GM12878 (cell line): ENCODE measurements around the gene DNAAF5. TPM values are rescaled to one million over a fixed set of nuclear protein-coding genes. Genes with fewer than 3 reads are reported as not detected.

ENCODE experiments used
- ATAC-seq: fragments of 200-7000 bp; cut with Tn5 transposase; 3 replicates; pipeline ENCODE4 v1.9.1; 2020; ENCODE audit warnings: mild to moderate bottlenecking, moderate library complexity
- BruUV-seq: library from RNA; stranded (reverse); fragments of 400-500 nt; replicated peaks from 2 replicates; lab custom pipeline; 2021; lab: Mats Ljungman, UMichigan
- CTCF ChIA-PET: fragments of 300-600 bp; sonication (Branson Sonifier 250); formaldehyde crosslinking; extraction: SDS; loops from one replicate; lab custom pipeline; 2021; ENCODE audit warnings: inconsistent platforms; lab: Yijun Ruan, JAX
- POLR2A ChIA-PET: fragments of 350-600 bp; formaldehyde crosslinking; extraction: SDS; loops from one replicate; lab custom pipeline; 2021; ENCODE audit warnings: inconsistent platforms; lab: Charles Lee
- RAD21 ChIA-PET: fragments of 300-600 bp; sonication (Branson Sonifier 250); formaldehyde crosslinking; loops from one replicate; lab custom pipeline; 2023; ENCODE audit warnings: antibody characterized with exemption; ENCODE audit not compliant: unreplicated experiment; lab: Charles Lee
- SMC1A ChIA-PET: fragments of 300-600 bp; sonication (Branson Sonifier 250); formaldehyde crosslinking; loops from one replicate; lab custom pipeline; 2023; ENCODE audit not compliant: unreplicated experiment, uncharacterized antibody; lab: Charles Lee
- DNase-seq: peaks from one replicate; pipeline ENCODE4 v3.0.0-alpha.2; 2011; ENCODE audit warnings: low read depth, low spot score
- FAIRE-seq: peaks from 3 replicates; lab custom pipeline; 2011; peaks lifted over from hg19 to GRCh38; lab: Jason Lieb, UNC
- H2AFZ ChIP-seq: 2 replicates; pipeline ENCODE4 v1.6.0; 2011; ENCODE audit warnings: low read depth, low read length, control low read depth; ENCODE audit not compliant: control insufficient read depth
- H3K27ac ChIP-seq: 2 replicates; pipeline ENCODE4 v1.5.1; 2011; ENCODE audit warnings: control low read depth; ENCODE audit not compliant: control insufficient read depth, insufficient read depth
- H3K27me3 ChIP-seq, 2 experiments: replicated peaks in 1 of 2; 2 replicates each; pipeline versions ENCODE4 v1.6.0 to v1.6.1; 2011; ENCODE audit warnings: low read length in 1 of 2; ENCODE audit not compliant: control insufficient read depth in 2 of 2, insufficient read depth in 2 of 2
- H3K36me3 ChIP-seq, 2 experiments: 2 replicates each; pipeline ENCODE4 v1.5.1; 2011; ENCODE audit warnings: low read length in 1 of 2; ENCODE audit not compliant: control insufficient read depth in 2 of 2, insufficient read depth in 2 of 2
- H3K4me1 ChIP-seq: 2 replicates; pipeline ENCODE4 v1.6.1; 2011; ENCODE audit warnings: mild to moderate bottlenecking, low read length, moderate library complexity, mixed read lengths; ENCODE audit not compliant: control insufficient read depth, insufficient read depth
- H3K4me2 ChIP-seq: 2 replicates; pipeline ENCODE4 v1.6.0; 2011; ENCODE audit warnings: control low read depth; ENCODE audit not compliant: control insufficient read depth, insufficient read depth
- H3K4me3 ChIP-seq: fragments of 200-600 bp; sonication (generic); 2 replicates; pipeline ENCODE4 v1.5.1; 2016
- H3K79me2 ChIP-seq: 2 replicates; pipeline ENCODE4 v1.6.0; 2011; ENCODE audit warnings: low read length; ENCODE audit not compliant: control insufficient read depth, insufficient read depth
- H3K9ac ChIP-seq: 2 replicates; pipeline ENCODE4 v1.8.0; 2011; ENCODE audit warnings: low read length, control low read depth, mixed read lengths; ENCODE audit not compliant: control insufficient read depth, insufficient read depth
- H3K9me3 ChIP-seq: replicated peaks from 3 replicates; pipeline ENCODE4 v1.5.1; 2011; ENCODE audit warnings: mild to moderate bottlenecking, low read length; ENCODE audit not compliant: control insufficient read depth, insufficient read depth
- H4K20me1 ChIP-seq: 2 replicates; pipeline ENCODE4 v1.6.0; 2011; ENCODE audit not compliant: control insufficient read depth, insufficient read depth
- ATF7 ChIP-seq: fragments of 450-650 bp; IDR thresholded peaks from 2 replicates; pipeline ENCODE4 v1.6.1; 2016; ENCODE audit warnings: low read depth, mild to moderate bottlenecking
- BCL11A ChIP-seq: IDR thresholded peaks from 2 replicates; pipeline ENCODE4 v1.6.1; 2011; ENCODE audit warnings: low read depth, low read length
- BHLHE40 ChIP-seq, 2 experiments: fragments of 450-650 bp in 1 of 2; IDR thresholded peaks; 2 replicates each; pipeline ENCODE4 v1.6.1; 2011 to 2017; ENCODE audit warnings: low read depth in 2 of 2, borderline replicate concordance in 1 of 2, improper control_type of control experiment in 1 of 2, low read length in 1 of 2, mild to moderate bottlenecking in 1 of 2
- BMI1 ChIP-seq: fragments of 450-650 bp; IDR thresholded peaks from 2 replicates; pipeline ENCODE4 v1.6.1; 2016; ENCODE audit warnings: mild to moderate bottlenecking, moderate library complexity, borderline replicate concordance
- CBX3 ChIP-seq: fragments of 200-600 bp; sonication (generic); IDR thresholded peaks from 2 replicates; pipeline ENCODE4 v1.6.1; 2016; ENCODE audit warnings: low read depth, borderline replicate concordance
- CEBPB ChIP-seq, 2 experiments: fragments of 150-350 bp in 1 of 2; IDR thresholded peaks; 2 replicates each; pipeline ENCODE4 v1.6.1; 2012 to 2014; ENCODE audit warnings: low read depth in 2 of 2, low read length in 2 of 2, borderline replicate concordance in 1 of 2, inconsistent platforms in 1 of 2
- EP300 ChIP-seq, 2 experiments: fragments of 150-350 bp in 1 of 2; IDR thresholded peaks; 2 replicates each; pipeline ENCODE4 v1.6.1; 2011 to 2012; ENCODE audit warnings: low read depth in 2 of 2, low read length in 2 of 2, borderline replicate concordance in 1 of 2, improper control_type of control experiment in 1 of 2, inconsistent platforms in 1 of 2; ENCODE audit not compliant: control insufficient read depth in 1 of 2
- IKZF2 ChIP-seq, 2 experiments: fragments of 450-650 bp; IDR thresholded peaks; 2 replicates each; pipeline ENCODE4 v1.6.1; 2017; ENCODE audit warnings: mild to moderate bottlenecking in 2 of 2, moderate library complexity in 2 of 2
- JUNB ChIP-seq: IDR thresholded peaks from 2 replicates; pipeline ENCODE4 v1.6.1; 2016; ENCODE audit warnings: antibody characterized with exemption, mild to moderate bottlenecking
- MTA2 ChIP-seq: fragments of 450-650 bp; IDR thresholded peaks from 2 replicates; pipeline ENCODE4 v1.6.1; 2016; ENCODE audit warnings: low read depth, mild to moderate bottlenecking, moderate library complexity
- MXI1 ChIP-seq: fragments of 150-350 bp; IDR thresholded peaks from 2 replicates; pipeline ENCODE4 v1.6.1; 2011; ENCODE audit warnings: low read depth, mild to moderate bottlenecking, inconsistent platforms, low read length, improper control_type of control experiment
- PAX8 ChIP-seq: fragments of 450-650 bp; IDR thresholded peaks from 2 replicates; pipeline ENCODE4 v1.6.1; 2017; ENCODE audit warnings: mild to moderate bottlenecking, moderate library complexity
- RELA ChIP-seq: fragments of 450-650 bp; IDR thresholded peaks from 2 replicates; pipeline ENCODE4 v1.8.0; 2014; ENCODE audit warnings: borderline replicate concordance; ENCODE audit not compliant: partially characterized antibody
- RUNX3 ChIP-seq: IDR thresholded peaks from 2 replicates; pipeline ENCODE4 v1.6.1; 2012; ENCODE audit warnings: low read length, inconsistent platforms
- SUZ12 ChIP-seq: fragments of 200-600 bp; sonication (generic); IDR thresholded peaks from one replicate; pipeline ENCODE4 v1.6.1; 2018; ENCODE audit warnings: antibody characterized with exemption, mild to moderate bottlenecking; ENCODE audit not compliant: unreplicated experiment
- TCF7 ChIP-seq: IDR thresholded peaks from 2 replicates; pipeline ENCODE4 v1.6.1; 2014; ENCODE audit warnings: antibody characterized with exemption, borderline replicate concordance
- YY1 ChIP-seq: IDR thresholded peaks from 2 replicates; pipeline ENCODE4 v1.6.1; 2011; ENCODE audit warnings: low read depth, mild to moderate bottlenecking, low read length
- ZNF24 ChIP-seq: fragments of 450-650 bp; IDR thresholded peaks from 2 replicates; pipeline ENCODE4 v1.6.1; 2017; ENCODE audit warnings: antibody characterized with exemption, mild to moderate bottlenecking
- ZNF274 ChIP-seq: IDR thresholded peaks from one replicate; pipeline ENCODE4 v1.8.0; 2011; ENCODE audit not compliant: insufficient read length, insufficient read depth
- ZNF384 ChIP-seq: IDR thresholded peaks from 2 replicates; pipeline ENCODE4 v1.6.1; 2012; ENCODE audit warnings: low read depth, mild to moderate bottlenecking, low read length, improper control_type of control experiment, borderline replicate concordance
- ZSCAN29 ChIP-seq: fragments of 450-650 bp; IDR thresholded peaks from 2 replicates; pipeline ENCODE4 v1.6.1; 2017; ENCODE audit warnings: mild to moderate bottlenecking, moderate library complexity
- WGBS: methylation state at CpG from one replicate; pipeline ENCODE4 v1.1.6; 2016; ENCODE audit warnings: low lambda C conversion rate; ENCODE audit not compliant: insufficient replicate concordance, insufficient coverage; ENCODE audit errors: missing lambda C conversion rate; 5-methylcytosine and 5-hydroxymethylcytosine counted together
- in situ Hi-C: fragments of 300-500 bp; cut with MboI; formaldehyde crosslinking; loops from 9 replicates; pipeline ENCODE4 v1.14.3; 2018; ENCODE audit warnings: mixed read lengths
- intact Hi-C: fragments of 100-400 bp; cut with micrococcal nuclease; formaldehyde crosslinking; loops from one replicate; pipeline ENCODE4 v1.14.2; 2022; ENCODE audit not compliant: unreplicated experiment
- polyA plus RNA-seq, 11 experiments: library from polyadenylated mRNA; depleted of rRNA in 4 of 11; unstranded in 6 of 11; stranded (reverse) in 5 of 11; fragments of >200 nt; fragmentation: Nextera tagmentation in 4 of 11; fragmentation: Illumina TruSeq in 1 of 11; extraction: Ambion mirVana in 4 of 11; extraction: Trizol in 1 of 11; gene quantifications; 1 replicate in 1 of 11; 2 replicates in 10 of 11; pipeline versions ENCODE4 v1.2.1 to v1.2.3, GENCODE V29; 2011 to 2016; ENCODE audit warnings: inconsistent platforms in 2 of 11, missing spikeins in 2 of 11, low read depth in 1 of 11
- total RNA-seq, 4 experiments: library from RNA; depleted of rRNA in 3 of 4; stranded (reverse); fragments of >200 nt in 3 of 4; fragmentation: Illumina TruSeq in 1 of 4; extraction: Trizol in 1 of 4; gene quantifications; 2 replicates each; pipeline versions ENCODE4 v1.2.1 to v1.2.3, GENCODE V29; 2013 to 2021
- TF ChIP-seq, protein P1 (sequence below): IDR thresholded peaks from 2 replicates; pipeline ENCODE4 v1.6.1; 2012; ENCODE audit warnings: low read depth, low read length, improper control_type of control experiment
- TF ChIP-seq, protein P2 (sequence below): fragments of 450-650 bp; IDR thresholded peaks from 2 replicates; pipeline ENCODE4 v1.6.1; 2016; ENCODE audit warnings: mild to moderate bottlenecking
- TF ChIP-seq, protein P3 (sequence below): IDR thresholded peaks from 2 replicates; pipeline ENCODE4 v1.6.1; 2011; ENCODE audit warnings: low read depth, low read length, improper control_type of control experiment, borderline replicate concordance

DNAAF5 gene
- total and polyA plus RNA-seq, 10 of the 15 experiments (the other 5 are each of a cell fraction or from before 2014, with no cell fraction given): 1.8 to 38.3 (median 9.2) TPM

DNA sequence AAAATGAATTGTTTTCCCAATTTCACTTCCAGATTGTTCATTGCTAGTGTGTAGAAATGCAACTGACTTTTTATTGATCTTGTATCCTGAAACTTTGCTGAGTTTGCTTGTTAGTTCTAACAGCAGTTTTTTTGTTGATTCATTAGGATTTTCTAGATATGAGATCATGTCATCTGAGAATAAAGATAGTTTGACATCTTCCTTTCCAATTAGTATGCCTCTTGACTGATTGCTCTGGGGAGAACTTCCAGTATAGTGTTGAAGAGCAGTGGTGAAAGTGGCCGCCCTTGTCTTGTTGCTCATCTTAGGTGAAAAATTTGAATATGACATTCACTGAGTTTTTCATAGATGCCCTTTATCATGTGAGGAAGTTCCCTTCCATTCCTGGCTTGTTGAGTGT, 93.8 kb downstream of the DNAAF5 start:
- Histone ChIP-seq H2AFZ (no peak overlapping the region), H3K36me3 (peaks cover 0 to 2% of the 10 kb centered on the region in 2 experiments; a peak in 3 of 4 replicates), H3K4me1 (peaks cover 12% of the 10 kb centered on the region), H3K9ac (no peak overlapping the region), H3K27me3 (no peaks in the 10 kb centered on the region), H3K4me2 (peak overlapping the region; percentile 21; the same call in 1 of the 2 replicates), H3K27ac (no peak overlapping the region), H3K9me3 (no peaks in the 10 kb centered on the region), H3K79me2 (peaks cover 70% of the 10 kb centered on the region), H4K20me1 (no peaks in the 10 kb centered on the region), H3K4me3 (peak overlapping the region; percentile 22; the same call in 1 of the 2 replicates)
- peak; percentile 13; the same call in 2 of the 3 replicates for ATAC-seq
- no peak for DNase-seq
- BruUV-seq: no TSS peak
- in situ Hi-C loops (no loop called here), intact Hi-C loops (no loop called here)
- SMC1A ChIA-PET: no interaction called here
- RAD21 ChIA-PET: no interaction called here
- CTCF ChIA-PET: interaction anchor here (1.0 kb wide), 1 partner anchor 11 kb away, joined by 3 read pairs; the partner anchor contains the start of gene SUN1
- WGBS: 0% methylated on average over 1 of the region's 1 CpG
- FAIRE-seq: no peak
- POLR2A ChIA-PET: interaction anchor here (5.0 kb wide), 1 partner anchor 10 kb away, joined by 34 read pairs; the partner anchor contains the start of gene SUN1
- no peak for TF ChIP-seq SUZ12
- no peak for TF ChIP-seq EP300 (IDR thresholded peaks at IDR 0.05; ENCODE audit: borderline replicate concordance in 1 of 2, control insufficient read depth in 1 of 2, low read depth in 2 of 2, low read length in 2 of 2)
- TF ChIP-seq CBX3: no peak
- peak; percentile 71 for TF ChIP-seq MTA2
- no peak for TF ChIP-seq RELA
- TF ChIP-seq, protein P1, sequence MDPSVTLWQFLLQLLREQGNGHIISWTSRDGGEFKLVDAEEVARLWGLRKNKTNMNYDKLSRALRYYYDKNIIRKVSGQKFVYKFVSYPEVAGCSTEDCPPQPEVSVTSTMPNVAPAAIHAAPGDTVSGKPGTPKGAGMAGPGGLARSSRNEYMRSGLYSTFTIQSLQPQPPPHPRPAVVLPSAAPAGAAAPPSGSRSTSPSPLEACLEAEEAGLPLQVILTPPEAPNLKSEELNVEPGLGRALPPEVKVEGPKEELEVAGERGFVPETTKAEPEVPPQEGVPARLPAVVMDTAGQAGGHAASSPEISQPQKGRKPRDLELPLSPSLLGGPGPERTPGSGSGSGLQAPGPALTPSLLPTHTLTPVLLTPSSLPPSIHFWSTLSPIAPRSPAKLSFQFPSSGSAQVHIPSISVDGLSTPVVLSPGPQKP: no peak
- TF ChIP-seq JUNB: no peak
- no peak for TF ChIP-seq YY1
- no peak for TF ChIP-seq ZNF384
- no peak for TF ChIP-seq MXI1
- TF ChIP-seq, protein P2, sequence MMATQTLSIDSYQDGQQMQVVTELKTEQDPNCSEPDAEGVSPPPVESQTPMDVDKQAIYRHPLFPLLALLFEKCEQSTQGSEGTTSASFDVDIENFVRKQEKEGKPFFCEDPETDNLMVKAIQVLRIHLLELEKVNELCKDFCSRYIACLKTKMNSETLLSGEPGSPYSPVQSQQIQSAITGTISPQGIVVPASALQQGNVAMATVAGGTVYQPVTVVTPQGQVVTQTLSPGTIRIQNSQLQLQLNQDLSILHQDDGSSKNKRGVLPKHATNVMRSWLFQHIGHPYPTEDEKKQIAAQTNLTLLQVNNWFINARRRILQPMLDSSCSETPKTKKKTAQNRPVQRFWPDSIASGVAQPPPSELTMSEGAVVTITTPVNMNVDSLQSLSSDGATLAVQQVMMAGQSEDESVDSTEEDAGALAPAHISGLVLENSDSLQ: peak; percentile 65
- no peak for TF ChIP-seq PAX8
- TF ChIP-seq ZNF274: no peak
- TF ChIP-seq CEBPB (IDR thresholded peaks at IDR 0.05; ENCODE audit: borderline replicate concordance in 1 of 2, low read depth in 2 of 2, low read length in 2 of 2): no peak
- TF ChIP-seq, protein P3, sequence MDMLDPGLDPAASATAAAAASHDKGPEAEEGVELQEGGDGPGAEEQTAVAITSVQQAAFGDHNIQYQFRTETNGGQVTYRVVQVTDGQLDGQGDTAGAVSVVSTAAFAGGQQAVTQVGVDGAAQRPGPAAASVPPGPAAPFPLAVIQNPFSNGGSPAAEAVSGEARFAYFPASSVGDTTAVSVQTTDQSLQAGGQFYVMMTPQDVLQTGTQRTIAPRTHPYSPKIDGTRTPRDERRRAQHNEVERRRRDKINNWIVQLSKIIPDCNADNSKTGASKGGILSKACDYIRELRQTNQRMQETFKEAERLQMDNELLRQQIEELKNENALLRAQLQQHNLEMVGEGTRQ: no peak
- TF ChIP-seq BMI1: no peak
- no peak for TF ChIP-seq TCF7
- TF ChIP-seq ZSCAN29: no peak
- TF ChIP-seq BHLHE40 (IDR thresholded peaks at IDR 0.05; ENCODE audit: borderline replicate concordance in 1 of 2, low read depth in 2 of 2, low read length in 1 of 2): peak in 1 of 2 experiments; percentile 14; a peak in 1 of 4 replicates
- peak; percentile 16 to 18; a peak in 2 of 4 replicates for TF ChIP-seq IKZF2 (IDR thresholded peaks at IDR 0.05)
- TF ChIP-seq ZNF24: no peak
- no peak for TF ChIP-seq BCL11A
- TF ChIP-seq RUNX3: 0 out of 2 replicates have a peak, but pooled peaks have one; percentile 5
- TF ChIP-seq ATF7: peak; percentile 60
